H1 (cell line): ENCODE measurements around the gene PLSCR1. TPM values are rescaled to one million over a fixed set of nuclear protein-coding genes. Genes with fewer than 3 reads are reported as not detected.

Source experiments
- CTCF ChIA-PET: fragments of 300-600 bp; sonication (Branson Sonifier 250); formaldehyde crosslinking; loops from one replicate; lab custom pipeline; 2021; ENCODE audit not compliant: partially characterized antibody; lab: Charles Lee
- POLR2A ChIA-PET: fragments of 300-600 bp; sonication (Branson Sonifier 250); formaldehyde crosslinking; loops from one replicate; lab custom pipeline; 2021; ENCODE audit warnings: inconsistent platforms; ENCODE audit not compliant: partially characterized antibody; lab: Charles Lee
- DNase-seq, 2 experiments: peaks; one replicate each; pipeline versions ENCODE4 v3.0.0 to v3.0.0-alpha.2; 2010 to 2022; ENCODE audit warnings: low spot score in 2 of 2, low read depth in 1 of 2, mixed read lengths in 1 of 2
- FAIRE-seq: peaks from 2 replicates; lab custom pipeline; 2011; peaks lifted over from hg19 to GRCh38; lab: Jason Lieb, UNC
- H2AFZ ChIP-seq: 2 replicates; pipeline ENCODE4 v1.8.1; 2012; ENCODE audit warnings: low read length, inconsistent platforms
- H2AK5ac ChIP-seq: 2 replicates; pipeline ENCODE4 v1.6.1; 2013; ENCODE audit warnings: low read depth, low read length
- H2BK120ac ChIP-seq: replicated peaks from 2 replicates; pipeline ENCODE3; 2013; ENCODE audit warnings: low read depth, low read length, inconsistent platforms
- H2BK12ac ChIP-seq: 2 replicates; pipeline ENCODE4 v1.6.1; 2013; ENCODE audit warnings: low read depth, low read length
- H2BK15ac ChIP-seq: 2 replicates; pipeline ENCODE4 v1.6.1; 2013; ENCODE audit warnings: low read length
- H2BK20ac ChIP-seq: 2 replicates; pipeline ENCODE4 v1.6.1; 2013; ENCODE audit warnings: low read length
- H2BK5ac ChIP-seq: 2 replicates; pipeline ENCODE4 v1.6.1; 2013; ENCODE audit warnings: low read depth, low read length
- H3K14ac ChIP-seq: 2 replicates; pipeline ENCODE4 v1.6.1; 2013; ENCODE audit warnings: inconsistent platforms; ENCODE audit not compliant: insufficient read length
- H3K18ac ChIP-seq: 2 replicates; pipeline ENCODE4 v1.6.1; 2013; ENCODE audit warnings: low read length; ENCODE audit errors: extremely low read depth
- H3K23ac ChIP-seq: 2 replicates; pipeline ENCODE4 v1.6.1; 2013; ENCODE audit warnings: inconsistent platforms; ENCODE audit not compliant: insufficient read length
- H3K23me2 ChIP-seq: 2 replicates; pipeline ENCODE4 v1.6.1; 2013; ENCODE audit warnings: low read depth, low read length
- H3K27ac ChIP-seq: 2 replicates; pipeline ENCODE4 v1.6.1; 2011; ENCODE audit warnings: low read depth, low read length, inconsistent platforms
- H3K27me3 ChIP-seq, 4 experiments: replicated peaks in 1 of 4; 1 replicate in 1 of 4; 2 replicates in 3 of 4; pipeline versions ENCODE4 v1.6.1 to v1.8.1; 2011 to 2013; ENCODE audit warnings: low read length in 3 of 4, mild to moderate bottlenecking in 3 of 4, inconsistent platforms in 2 of 4, mixed read lengths in 2 of 4, moderate library complexity in 1 of 4; ENCODE audit not compliant: control insufficient read depth in 3 of 4, insufficient read depth in 3 of 4; ENCODE audit errors: extremely low read depth in 1 of 4
- H3K36me3 ChIP-seq, 4 experiments: 2 replicates each; pipeline versions ENCODE4 v1.6.1 to v1.8.1; 2011 to 2013; ENCODE audit warnings: mild to moderate bottlenecking in 4 of 4, low read length in 3 of 4, moderate library complexity in 2 of 4, control low read depth in 1 of 4, inconsistent platforms in 1 of 4; ENCODE audit not compliant: insufficient read depth in 4 of 4, control insufficient read depth in 2 of 4
- H3K4ac ChIP-seq: replicated peaks from 2 replicates; pipeline ENCODE3; 2013; ENCODE audit warnings: low read length, low read depth, mixed read lengths, inconsistent platforms; ENCODE audit not compliant: insufficient read length
- H3K4me1 ChIP-seq, 4 experiments: replicated peaks in 1 of 4; 1 replicate in 1 of 4; 2 replicates in 3 of 4; pipeline versions ENCODE4 v1.6.1 to v1.8.1; 2011 to 2013; ENCODE audit warnings: low read length in 3 of 4, inconsistent platforms in 2 of 4, mixed read lengths in 1 of 4; ENCODE audit not compliant: insufficient read depth in 4 of 4, control insufficient read depth in 3 of 4
- H3K4me2 ChIP-seq, 2 experiments: 2 replicates each; pipeline versions ENCODE4 v1.6.1 to v1.8.1; 2011 to 2013; ENCODE audit warnings: low read depth in 2 of 2, low read length in 2 of 2, control low read depth in 1 of 2, inconsistent platforms in 1 of 2, mild to moderate bottlenecking in 1 of 2; ENCODE audit not compliant: insufficient read depth in 1 of 2
- H3K4me3 ChIP-seq, 4 experiments: fragments of 200-600, 300-600 bp in 1 of 4; sonication (generic), shearing (Covaris generic), sonication (Bioruptor Twin) in 1 of 4; 2 replicates each; pipeline versions ENCODE4 v1.5.1 to v1.8.1; 2011 to 2016; ENCODE audit warnings: low read length in 4 of 4, low read depth in 3 of 4, control low read depth in 2 of 4, inconsistent platforms in 2 of 4, mild to moderate bottlenecking in 2 of 4, mixed read lengths in 1 of 4, moderate library complexity in 1 of 4; ENCODE audit not compliant: insufficient read depth in 2 of 4; ENCODE audit errors: extremely low read depth in 1 of 4
- H3K56ac ChIP-seq: replicated peaks from 2 replicates; pipeline ENCODE3; 2013; ENCODE audit warnings: low read depth, mild to moderate bottlenecking, mixed read lengths, low read length, inconsistent platforms; ENCODE audit not compliant: insufficient read length
- H3K79me1 ChIP-seq: 2 replicates; pipeline ENCODE4 v1.6.1; 2013; ENCODE audit warnings: low read depth, low read length, control low read depth
- H3K79me2 ChIP-seq, 2 experiments: 2 replicates each; pipeline versions ENCODE4 v1.6.1 to v1.8.1; 2012 to 2013; ENCODE audit warnings: low read length in 2 of 2, mild to moderate bottlenecking in 2 of 2, inconsistent platforms in 1 of 2; ENCODE audit not compliant: insufficient read depth in 2 of 2, control insufficient read depth in 1 of 2
- H3K9ac ChIP-seq, 4 experiments: replicated peaks in 1 of 4; 1 replicate in 1 of 4; 2 replicates in 3 of 4; pipeline versions ENCODE4 v1.6.1 to v1.8.1; 2011 to 2013; ENCODE audit warnings: low read depth in 3 of 4, low read length in 3 of 4, control low read depth in 2 of 4, mild to moderate bottlenecking in 2 of 4, moderate library complexity in 2 of 4, inconsistent platforms in 1 of 4; ENCODE audit errors: extremely low read depth in 1 of 4
- H3K9me3 ChIP-seq, 2 experiments: 2 replicates each; pipeline versions ENCODE4 v1.6.1 to v1.8.1; 2012 to 2013; ENCODE audit warnings: mild to moderate bottlenecking in 2 of 2, moderate library complexity in 2 of 2, control low read depth in 1 of 2, inconsistent platforms in 1 of 2, low read depth in 1 of 2, low read length in 1 of 2, mixed read lengths in 1 of 2; ENCODE audit not compliant: insufficient read depth in 2 of 2
- H4K20me1 ChIP-seq, 2 experiments: replicated peaks in 1 of 2; 2 replicates each; pipeline versions ENCODE3 to v1.8.1; 2011 to 2013; ENCODE audit warnings: inconsistent platforms in 2 of 2, low read length in 2 of 2, mild to moderate bottlenecking in 1 of 2; ENCODE audit not compliant: insufficient read depth in 2 of 2, control insufficient read depth in 1 of 2
- H4K5ac ChIP-seq: 2 replicates; pipeline ENCODE4 v1.6.1; 2013; ENCODE audit warnings: low read length, low read depth, mixed read lengths, inconsistent platforms; ENCODE audit not compliant: insufficient read length
- H4K8ac ChIP-seq: 2 replicates; pipeline ENCODE4 v1.8.0; 2013; ENCODE audit warnings: mild to moderate bottlenecking, moderate library complexity, low read length, inconsistent platforms; ENCODE audit not compliant: insufficient read depth; ENCODE audit errors: extremely low read depth
- H4K91ac ChIP-seq: replicated peaks from 2 replicates; pipeline ENCODE3; 2013; ENCODE audit warnings: low read length, mixed read lengths, inconsistent platforms; ENCODE audit not compliant: insufficient read length
- BCL11A ChIP-seq, 2 experiments: IDR thresholded peaks; one replicate each; pipeline ENCODE4 v1.6.1; 2011; ENCODE audit warnings: low read depth in 2 of 2, low read length in 2 of 2, mild to moderate bottlenecking in 2 of 2
- CHD2 ChIP-seq: IDR thresholded peaks from 2 replicates; pipeline ENCODE4 v1.6.1; 2012; ENCODE audit warnings: low read length, improper control_type of control experiment
- CREB1 ChIP-seq: IDR thresholded peaks from 2 replicates; pipeline ENCODE4 v1.6.1; 2012; ENCODE audit warnings: inconsistent platforms
- E2F6 ChIP-seq: IDR thresholded peaks from 2 replicates; pipeline ENCODE4 v1.6.1; 2012; ENCODE audit warnings: inconsistent platforms
- JUND ChIP-seq: IDR thresholded peaks from 2 replicates; pipeline ENCODE4 v1.6.1; 2011; ENCODE audit warnings: mild to moderate bottlenecking, improper control_type of control experiment, low read length
- KDM5A ChIP-seq: fragments of 200-600 bp; IDR thresholded peaks from 2 replicates; pipeline ENCODE4 v1.7.1; 2012; ENCODE audit warnings: mild to moderate bottlenecking, low read length, inconsistent platforms, mixed read lengths
- POLR2A ChIP-seq, 2 experiments: IDR thresholded peaks; 1 replicate in 1 of 2; 2 replicates in 1 of 2; pipeline ENCODE4 v1.6.1; 2011; ENCODE audit warnings: low read depth in 2 of 2, low read length in 2 of 2, mild to moderate bottlenecking in 2 of 2; ENCODE audit errors: control extremely low read depth in 1 of 2
- RAD21 ChIP-seq, 2 experiments: IDR thresholded peaks in 1 of 2; conservative IDR thresholded peaks in 1 of 2; 2 replicates each; pipeline ENCODE4 v1.6.1; 2011; ENCODE audit warnings: low read depth in 2 of 2, low read length in 2 of 2, improper control_type of control experiment in 1 of 2, inconsistent platforms in 1 of 2, mild to moderate bottlenecking in 1 of 2, moderate library complexity in 1 of 2
- SAP30 ChIP-seq: fragments of 300-600 bp; sonication (generic); IDR thresholded peaks from 2 replicates; pipeline ENCODE4 v1.7.1; 2012; ENCODE audit warnings: low read length, moderate library complexity, mild to moderate bottlenecking, inconsistent platforms; ENCODE audit not compliant: insufficient read depth, insufficient replicate concordance
- SIRT6 ChIP-seq: IDR thresholded peaks from one replicate; pipeline ENCODE4 v1.7.1; 2012; ENCODE audit warnings: low read length, inconsistent platforms
- SP1 ChIP-seq: IDR thresholded peaks from 2 replicates; pipeline ENCODE4 v1.6.1; 2011; ENCODE audit warnings: low read depth, low read length
- SRF ChIP-seq: IDR thresholded peaks from 2 replicates; pipeline ENCODE4 v1.6.1; 2011; ENCODE audit warnings: mild to moderate bottlenecking, low read depth, low read length, moderate library complexity
- SUZ12 ChIP-seq: fragments of 200-600 bp; sonication (generic); IDR thresholded peaks from 2 replicates; pipeline ENCODE4 v1.6.1; 2012; ENCODE audit warnings: mild to moderate bottlenecking, inconsistent platforms, low read length, moderate library complexity, mixed read lengths
- TAF7 ChIP-seq: optimal IDR thresholded peaks from 2 replicates; pipeline ENCODE3; 2011; ENCODE audit warnings: low read depth, mild to moderate bottlenecking, inconsistent platforms, low read length, moderate library complexity, borderline replicate concordance
- WGBS, 2 experiments: shearing (Covaris generic) in 1 of 2; methylation state at CpG; one replicate each; pipeline versions ENCODE4 v1.1.6 to v1.1.7; 2013 to 2015; ENCODE audit warnings: low lambda C conversion rate in 2 of 2, mixed read lengths in 2 of 2, inconsistent platforms in 1 of 2, low coverage in 1 of 2, missing lambda C conversion rate in 1 of 2; ENCODE audit not compliant: insufficient replicate concordance in 2 of 2, insufficient coverage in 1 of 2, insufficient read length in 1 of 2; ENCODE audit errors: extremely low coverage in 1 of 2, missing lambda C conversion rate in 1 of 2; 5-methylcytosine and 5-hydroxymethylcytosine counted together
- polyA plus RNA-seq, 7 experiments: library from polyadenylated mRNA; depleted of rRNA in 3 of 7; stranded (reverse) in 5 of 7; unstranded in 2 of 7; fragments of >200 nt in 5 of 7; fragments of 200-250 nt in 2 of 7; gene quantifications; 1 replicate in 5 of 7; 2 replicates in 1 of 7; 4 replicates in 1 of 7; pipeline versions ENCODE4 v1.2.1 to v1.2.3, GENCODE V29; 2011 to 2013; ENCODE audit warnings: missing spikeins in 2 of 7, mixed read lengths in 2 of 7
- total RNA-seq: library from RNA; stranded (reverse); fragmentation: NEBNext Ultra II Directional; extraction: Animal tissue kit (Norgen Biotek cat#: 25700); gene quantifications from 2 replicates; pipeline ENCODE4 v1.2.1, GENCODE V29; 2021

PLSCR1 gene
- total and polyA plus RNA-seq, 2 of the 8 experiments (the other 6 are each of a cell fraction or from before 2014, with no cell fraction given) = 32.2 to 48.5 TPM

DNA sequence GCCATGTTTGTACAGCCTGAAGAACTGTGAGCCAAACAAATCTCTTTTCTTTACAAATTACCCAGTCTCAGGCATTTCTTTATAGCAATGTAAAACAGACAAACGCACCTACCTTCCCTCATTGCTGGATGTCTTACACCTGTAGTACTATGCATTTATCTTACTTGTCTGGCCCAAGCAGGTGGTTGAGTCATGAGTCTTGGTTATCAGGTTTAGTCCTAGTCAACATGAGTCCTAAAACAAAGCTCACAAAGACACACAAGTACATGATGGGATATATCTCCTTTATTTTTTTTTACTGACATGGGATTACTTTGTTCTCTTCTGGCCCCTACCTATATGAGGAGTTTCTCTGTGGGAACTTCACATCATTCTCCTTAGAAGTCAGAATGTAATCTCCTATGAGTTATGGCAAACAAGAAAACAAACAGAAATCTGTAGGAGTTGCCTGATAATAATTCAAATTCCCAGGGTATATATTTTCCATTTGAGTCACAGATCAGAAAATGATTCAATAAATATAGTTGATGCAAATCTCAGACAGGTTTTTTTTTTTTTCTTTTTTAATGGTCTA lies 41.4 kb downstream of the PLSCR1 start:
- H3K9ac ChIP-seq = no peak overlapping the region
- no peak overlapping the region for H4K91ac ChIP-seq
- H2BK120ac ChIP-seq = no peak overlapping the region
- no peak overlapping the region for H4K8ac ChIP-seq
- H3K36me3 ChIP-seq = no peaks in the 10 kb centered on the region
- WGBS, 2 experiments = 94% methylated on average over 1 of the region's 1 CpG; no CpG with 5 or more reads in 1 of the 2 experiments
- CTCF ChIA-PET = interaction anchor here (0.6 to 1.1 kb wide), 2 partner anchors 78 to 1216 kb away, joined by 3 to 4 read pairs; no protein-coding TSS in a partner anchor
- no peak overlapping the region for H3K56ac ChIP-seq
- no peak overlapping the region for H3K4me2 ChIP-seq
- H3K9me3 ChIP-seq = no peaks in the 10 kb centered on the region
- H3K27ac ChIP-seq = no peak overlapping the region
- H3K4me3 ChIP-seq = no peak overlapping the region
- H2BK12ac ChIP-seq = peak overlapping the region; percentile 12
- no peak for FAIRE-seq
- POLR2A ChIA-PET = interaction anchor here (0.6 kb wide), 1 partner anchor 29 kb away, joined by 3 read pairs; no protein-coding TSS in a partner anchor
- no peaks in the 10 kb centered on the region; the same call in 1 of the 2 replicates for H3K23me2 ChIP-seq
- H4K20me1 ChIP-seq = no peaks in the 10 kb centered on the region
- no peak overlapping the region for H3K18ac ChIP-seq
- no peak overlapping the region for H2BK20ac ChIP-seq
- no peak overlapping the region for H2BK15ac ChIP-seq
- H3K79me1 ChIP-seq = no peaks in the 10 kb centered on the region
- no peaks in the 10 kb centered on the region for H3K79me2 ChIP-seq
- H2AK5ac ChIP-seq = no peak overlapping the region
- no peak overlapping the region for H3K23ac ChIP-seq
- H2BK5ac ChIP-seq = no peak overlapping the region
- H4K5ac ChIP-seq = no peak overlapping the region
- no peak overlapping the region for H3K14ac ChIP-seq
- no peak overlapping the region for H3K4ac ChIP-seq
- no peak overlapping the region for H2AFZ ChIP-seq
- DNase-seq = no peak
- H3K4me1 ChIP-seq = peaks cover 0 to 7% (median 6%) of the 10 kb centered on the region in 4 experiments; a peak in 4 of 7 replicates
- peaks cover 0 to 1% (median 0%) of the 10 kb centered on the region in 4 experiments; a peak in 1 of 7 replicates for H3K27me3 ChIP-seq
- TF ChIP-seq SP1 (no peak), TAF7 (no peak), SAP30 (no peak), SUZ12 (no peak), CHD2 (no peak), KDM5A (no peak), RAD21 (IDR thresholded peaks at IDR 0.05 in 1 of 2, conservative IDR thresholded peaks at IDR 0.05 in 1 of 2; ENCODE audit: low read depth in 2 of 2, low read length in 2 of 2) (no peak), POLR2A (IDR thresholded peaks at IDR 0.05; ENCODE audit: control extremely low read depth in 1 of 2, low read depth in 2 of 2, low read length in 2 of 2) (no peak), JUND (no peak), SIRT6 (no peak), BCL11A (IDR thresholded peaks at IDR 0.05; ENCODE audit: low read depth in 2 of 2, low read length in 2 of 2) (no peak), E2F6 (no peak), SRF (no peak), CREB1 (no peak)
